SKM-1 treated with dmso at 0.1 percent for 144 hours (cell line): ENCODE data around the gene VOPP1.

ENCODE experiments used
- DNase-seq: peaks from one replicate; lab custom pipeline; 2025; ENCODE audit not compliant: unreplicated experiment; lab: John Stamatoyannopoulos, UW

The VOPP1 gene

DNA sequence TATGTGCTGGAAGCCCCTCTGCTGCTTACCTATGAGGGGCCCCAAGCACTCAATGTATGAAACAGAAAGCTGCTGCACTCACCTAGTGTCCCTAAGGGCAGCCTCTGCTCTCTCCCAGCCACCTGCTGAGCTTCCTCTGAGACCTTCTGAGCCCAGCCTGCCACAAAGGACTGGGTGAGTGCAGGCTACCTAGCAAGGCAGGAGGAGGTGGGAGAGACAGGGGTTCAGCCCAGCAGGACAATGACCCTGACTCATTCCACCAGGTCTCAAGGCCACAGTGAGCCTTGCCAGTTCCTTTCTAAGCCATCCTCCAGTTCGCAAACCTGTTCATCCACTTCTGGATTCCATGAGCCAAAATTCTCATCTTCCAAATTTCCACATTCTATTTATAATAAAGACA, 16.3 kb downstream of the VOPP1 start:
- DNase-seq, result no peak

GRCh38 chr7:55555160-55555559, 17.1 kb downstream of the VOPP1 start:
- no peak for DNase-seq

- DNase-seq, result no peak
Observed at GRCh38 chr7:55554038-55554437, 18.3 kb downstream of the VOPP1 start.

DNA sequence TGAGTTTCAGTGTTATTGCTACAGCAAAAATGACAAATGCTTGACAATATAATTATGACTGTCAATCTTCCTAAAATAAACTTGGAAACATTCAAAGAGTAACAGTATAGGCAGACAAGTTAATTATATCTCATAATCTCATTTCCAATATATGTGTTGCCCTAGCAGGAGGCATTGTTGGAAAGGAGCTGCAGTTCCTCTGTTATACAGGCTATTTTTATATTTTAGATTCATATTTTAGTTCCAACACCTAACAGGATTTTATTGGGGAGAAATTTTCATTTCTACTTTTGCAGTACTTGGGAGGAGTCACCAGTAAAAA, 19.3 kb downstream of the VOPP1 start:
- no peak for DNase-seq

DNA sequence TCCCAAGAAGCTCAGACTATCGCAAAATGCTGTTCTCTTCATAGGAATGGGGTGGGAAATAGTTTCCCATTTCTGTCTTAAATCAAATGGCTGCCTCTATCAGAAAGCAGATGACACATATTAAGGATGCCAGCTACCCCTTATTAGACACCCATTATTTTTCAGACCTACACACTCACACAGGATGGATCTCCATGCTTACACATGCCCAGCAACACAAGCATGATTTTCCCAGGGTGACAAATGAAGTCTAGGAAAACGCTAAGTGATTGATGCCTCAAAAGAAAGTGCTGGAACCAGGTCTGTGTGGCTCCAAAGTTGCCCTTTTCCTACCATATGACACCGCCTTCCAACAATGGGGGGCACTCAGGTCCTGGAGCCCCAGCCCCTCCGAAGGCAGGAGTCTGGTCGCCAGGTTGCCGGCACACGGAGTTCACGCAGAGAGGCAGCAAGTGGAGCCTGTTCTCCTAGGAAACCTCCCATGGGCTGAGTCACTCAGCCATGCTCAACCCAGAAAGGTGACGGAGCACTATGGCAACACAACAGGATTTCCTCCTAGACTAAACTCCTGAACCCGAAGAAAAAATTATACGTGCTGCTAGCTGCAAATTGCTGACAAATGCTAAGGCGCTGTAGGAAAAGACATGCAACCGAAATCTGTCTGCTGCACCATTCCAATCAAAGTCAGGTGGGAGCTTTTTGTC, 19.8 kb downstream of the VOPP1 start:
- DNase-seq, result no peak

GRCh38 chr7:55550841-55551537, 21.3 kb downstream of the VOPP1 start:
- no peak for DNase-seq

- no peak for DNase-seq
Observed at GRCh38 chr7:55550010-55550663, 22.2 kb downstream of the VOPP1 start.

- DNase-seq, result no peak
Observed at GRCh38 chr7:55549457-55549856, 22.8 kb downstream of the VOPP1 start.

GRCh38 chr7:55548295-55548731, 24.0 kb downstream of the VOPP1 start:
- DNase-seq, result no peak

DNA sequence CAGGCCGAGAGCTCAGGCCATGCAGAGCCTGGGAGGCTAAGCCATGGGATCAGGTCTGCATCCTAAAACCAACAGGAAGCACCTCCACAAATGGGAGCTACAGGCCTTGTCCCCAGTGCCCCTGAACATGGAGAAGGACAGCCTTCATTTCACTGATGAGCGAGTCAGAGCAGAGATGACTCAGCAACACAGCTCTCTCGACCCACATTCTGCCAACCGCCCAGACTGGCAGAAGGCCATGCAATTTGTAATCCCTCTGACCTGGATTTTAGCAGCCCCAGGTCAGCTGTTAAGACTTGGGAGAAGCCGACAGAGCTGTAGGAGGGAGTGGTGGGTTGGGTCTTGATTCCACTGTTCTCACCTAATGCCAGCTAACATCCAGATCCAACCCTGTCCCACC, 25.5 kb downstream of the VOPP1 start:
- DNase-seq, result no peak

GRCh38 chr7:55545496-55545895, 26.8 kb downstream of the VOPP1 start:
- no peak for DNase-seq

DNA sequence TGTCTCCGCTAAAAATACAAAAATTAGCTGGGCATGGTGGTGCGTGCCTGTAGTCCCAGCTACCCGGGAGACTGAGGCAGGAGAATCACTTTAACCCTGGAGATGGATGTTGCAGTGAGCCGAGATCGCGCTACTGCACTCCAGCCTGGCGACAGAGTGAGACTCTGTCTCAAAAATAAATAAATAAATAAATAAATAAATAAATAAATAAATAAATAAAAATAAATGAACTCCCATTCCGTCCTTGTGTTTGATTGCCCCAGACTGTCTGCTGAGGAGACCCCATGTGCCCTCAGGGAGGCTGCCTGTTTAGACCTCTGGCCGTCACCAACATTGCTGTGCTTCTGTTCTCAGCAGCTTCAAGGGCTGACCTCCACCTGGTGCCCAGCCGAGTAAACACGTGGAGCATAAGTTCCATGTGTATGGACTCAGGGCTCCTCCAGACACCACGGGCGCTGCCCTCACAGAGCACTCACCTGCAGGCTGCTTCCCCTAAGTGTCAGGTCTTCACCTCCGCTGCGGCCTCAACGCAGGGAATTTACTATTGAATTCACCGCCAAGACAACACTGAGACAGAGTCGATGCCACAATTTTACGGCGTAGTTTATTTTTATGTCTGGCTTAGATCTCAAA, 32.0 kb downstream of the VOPP1 start:
- no peak for DNase-seq

DNA sequence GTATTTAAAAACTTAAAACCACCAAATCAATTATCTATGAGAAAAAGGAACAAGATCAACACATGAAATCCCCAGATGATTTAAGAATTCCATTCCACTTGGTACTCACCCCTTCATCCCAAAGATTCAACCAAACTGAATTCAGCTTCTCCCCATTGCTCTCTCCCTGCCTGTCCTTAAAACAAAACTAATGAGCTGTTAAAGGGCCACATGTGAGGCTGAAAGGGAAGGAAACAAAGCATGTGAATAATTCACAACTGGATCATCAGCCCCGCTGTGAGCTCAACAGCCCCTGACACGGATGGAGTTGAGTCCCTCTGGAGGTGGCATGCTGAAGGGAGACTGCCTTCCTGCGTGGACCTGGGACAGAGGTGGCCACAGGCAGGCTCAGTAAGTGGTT, 32.9 kb downstream of the VOPP1 start:
- DNase-seq, result no peak

- DNase-seq, result no peak
Observed at GRCh38 chr7:55538538-55538937, 33.8 kb downstream of the VOPP1 start.

GRCh38 chr7:55537458-55537990, 34.8 kb downstream of the VOPP1 start:
- DNase-seq, result no peak

DNA sequence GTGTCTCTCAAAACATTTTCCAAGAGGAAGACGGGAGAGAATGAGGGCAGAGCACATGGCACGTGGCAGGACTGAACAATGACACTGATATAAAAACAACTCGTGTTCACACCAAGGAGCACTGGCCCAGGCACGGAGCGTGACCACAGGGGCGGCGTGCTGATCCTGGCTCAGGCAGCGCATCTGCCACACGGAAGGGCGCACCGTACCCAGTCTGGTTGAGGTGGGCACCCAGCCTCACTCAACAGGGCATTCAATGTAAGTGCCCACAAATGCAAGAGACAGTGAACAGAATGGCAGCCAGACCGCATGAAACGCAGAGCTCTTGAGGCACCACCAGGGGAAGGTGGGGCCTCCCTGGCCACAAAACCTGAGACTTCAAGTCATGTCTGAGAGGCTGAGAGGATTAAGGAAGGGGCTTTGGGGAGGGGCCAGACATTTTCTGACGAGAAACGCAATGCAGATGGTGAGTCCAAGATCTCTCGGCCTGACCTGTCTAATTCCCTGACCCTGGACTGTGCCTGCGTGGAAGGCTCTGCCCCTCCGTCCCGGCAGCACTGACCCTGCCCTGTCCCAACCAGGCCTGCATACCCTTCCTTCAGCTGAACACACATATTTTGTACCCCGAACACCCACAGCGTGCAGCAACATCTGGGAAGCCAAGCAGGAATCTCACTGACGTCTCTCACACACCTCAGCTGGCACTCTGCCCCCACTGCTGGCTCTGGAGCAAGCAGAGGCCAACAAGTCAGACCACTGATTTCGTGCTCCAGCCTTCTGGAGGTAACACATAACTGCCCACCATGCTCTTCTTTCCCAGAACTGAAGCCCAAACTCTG, 35.5 kb downstream of the VOPP1 start:
- no peak for DNase-seq

DNA sequence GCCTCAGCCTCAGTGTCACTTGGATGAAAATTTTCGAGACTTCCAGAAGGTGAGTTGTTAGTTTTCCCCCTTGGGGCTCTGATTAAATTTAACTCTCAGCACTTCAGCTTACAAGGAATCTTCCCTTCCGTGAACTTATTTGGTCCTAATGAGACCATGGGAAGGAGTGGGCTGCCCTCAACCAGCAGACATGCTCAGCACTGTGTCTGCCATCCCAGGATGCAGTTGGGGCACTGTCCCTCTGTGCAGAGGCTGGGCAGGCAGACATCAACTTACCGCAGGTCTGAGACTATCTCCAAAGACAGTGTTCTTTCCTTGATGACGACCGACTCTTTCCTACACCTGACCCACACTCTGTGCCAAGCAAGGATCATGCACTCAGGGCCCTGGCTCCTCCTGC, 36.7 kb downstream of the VOPP1 start:
- no peak for DNase-seq

- no peak for DNase-seq
Observed at GRCh38 chr7:55534916-55535590, 37.2 kb downstream of the VOPP1 start.

DNA sequence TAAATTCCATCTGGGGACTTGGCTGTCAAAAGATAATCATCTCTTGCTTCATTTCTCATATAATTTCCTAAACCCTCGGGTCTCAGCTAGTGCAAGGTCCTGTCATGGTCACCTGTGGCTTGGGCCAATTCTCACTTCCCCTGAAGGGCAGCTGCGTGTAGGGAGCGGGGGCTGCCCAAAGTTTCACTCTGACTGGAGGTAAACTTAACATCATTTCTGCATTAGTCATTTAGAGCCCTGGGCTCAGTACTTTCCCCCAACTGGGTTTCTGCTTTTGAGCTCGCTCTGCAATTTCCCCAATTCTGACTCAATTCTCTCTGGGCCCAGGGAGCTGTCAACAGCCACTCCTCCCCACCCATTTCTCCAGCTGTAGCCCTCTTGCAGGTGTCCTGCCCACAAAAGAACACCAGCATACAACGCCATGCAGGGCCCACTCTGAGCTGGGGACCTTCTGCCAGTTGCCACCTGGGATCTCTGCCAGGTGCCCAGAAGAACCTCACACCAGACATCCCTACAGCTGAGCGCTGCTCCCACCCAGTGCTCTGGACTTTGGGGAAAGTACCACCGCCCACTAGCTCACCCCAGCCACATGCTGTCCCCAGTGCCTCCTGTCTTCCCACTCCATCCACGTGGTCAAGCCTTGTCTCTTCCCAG, 37.9 kb downstream of the VOPP1 start:
- peak; percentile 95 for DNase-seq

GRCh38 chr7:55533729-55534080, 38.6 kb downstream of the VOPP1 start:
- DNase-seq, result no peak
